IMR-90 (cell line): ENCODE measurements around the gene MEIS2. TPM values are rescaled to one million over a fixed set of nuclear protein-coding genes. Genes with fewer than 3 reads are reported as not detected.
A peak's percentile ranks its signal among the peaks of the same experiment; 100 is the strongest.

Experiments used
- ATAC-seq: fragments of 200-7000 bp; cut with Tn5 transposase; 2 replicates; pipeline ENCODE4 v1.9.1; 2020; ENCODE audit warnings: low read depth, mild to moderate bottlenecking, moderate library complexity
- BruUV-seq: library from RNA; stranded (reverse); fragments of 400-500 nt; replicated peaks from 2 replicates; lab custom pipeline; 2021; lab: Mats Ljungman, UMichigan
- CTCF ChIA-PET: fragments of 300-600 bp; formaldehyde crosslinking; extraction: SDS; loops from one replicate; lab custom pipeline; 2021; ENCODE audit warnings: antibody characterized with exemption; lab: Yijun Ruan, JAX
- POLR2A ChIA-PET: fragments of 300-600 bp; sonication (Branson Sonifier 250); formaldehyde crosslinking; loops from one replicate; lab custom pipeline; 2022; ENCODE audit warnings: antibody characterized with exemption; ENCODE audit not compliant: unreplicated experiment; lab: Charles Lee
- DNase-seq: peaks from one replicate; pipeline ENCODE4 v3.0.0; 2013
- H2AFZ ChIP-seq: replicated peaks from 2 replicates; pipeline ENCODE3; 2013; ENCODE audit warnings: low read length, mild to moderate bottlenecking; ENCODE audit not compliant: poor library complexity
- H2AK5ac ChIP-seq: 2 replicates; pipeline ENCODE4 v1.6.1; 2013; ENCODE audit warnings: low read depth, low read length, inconsistent platforms
- H2AK9ac ChIP-seq: replicated peaks from 2 replicates; pipeline ENCODE3; 2013; ENCODE audit warnings: mild to moderate bottlenecking, low read depth, low read length, moderate library complexity; ENCODE audit not compliant: poor library complexity
- H2BK120ac ChIP-seq: 2 replicates; pipeline ENCODE4 v1.6.1; 2013; ENCODE audit warnings: low read depth, low read length, inconsistent platforms
- H2BK15ac ChIP-seq: 3 replicates; pipeline ENCODE4 v1.6.1; 2013; ENCODE audit warnings: low read depth, low read length, inconsistent platforms
- H2BK20ac ChIP-seq: 2 replicates; pipeline ENCODE4 v1.6.1; 2013; ENCODE audit warnings: low read depth, mild to moderate bottlenecking, inconsistent platforms, low read length, moderate library complexity
- H2BK5ac ChIP-seq: 2 replicates; pipeline ENCODE4 v1.6.1; 2013; ENCODE audit warnings: mild to moderate bottlenecking, low read depth, low read length, inconsistent platforms; ENCODE audit not compliant: poor library complexity, severe bottlenecking
- H3K14ac ChIP-seq: replicated peaks from 2 replicates; pipeline ENCODE4 v1.6.1; 2013; ENCODE audit warnings: low read depth, low read length, inconsistent platforms
- H3K18ac ChIP-seq: 2 replicates; pipeline ENCODE4 v1.6.1; 2013; ENCODE audit warnings: low read depth, low read length, control low read depth
- H3K23ac ChIP-seq: 2 replicates; pipeline ENCODE4 v1.6.1; 2013; ENCODE audit warnings: low read depth, low read length, inconsistent platforms
- H3K27ac ChIP-seq: 2 replicates; pipeline ENCODE4 v1.5.1; 2013; ENCODE audit warnings: mild to moderate bottlenecking, control low read depth, low read length; ENCODE audit not compliant: insufficient read depth
- H3K27me3 ChIP-seq: 2 replicates; pipeline ENCODE4 v1.6.1; 2013; ENCODE audit warnings: low read length; ENCODE audit not compliant: control insufficient read depth, insufficient read depth
- H3K36me3 ChIP-seq: 2 replicates; pipeline ENCODE4 v1.6.1; 2013; ENCODE audit warnings: low read length, mixed read lengths; ENCODE audit not compliant: control insufficient read depth, insufficient read depth
- H3K4ac ChIP-seq: 2 replicates; pipeline ENCODE4 v1.6.1; 2013; ENCODE audit warnings: low read depth, low read length, inconsistent platforms
- H3K4me1 ChIP-seq: 2 replicates; pipeline ENCODE4 v1.6.1; 2013; ENCODE audit warnings: low read length, mixed read lengths; ENCODE audit not compliant: control insufficient read depth, insufficient read depth
- H3K4me2 ChIP-seq: 2 replicates; pipeline ENCODE4 v1.6.1; 2013; ENCODE audit warnings: low read depth, mild to moderate bottlenecking, control low read depth, low read length, moderate library complexity
- H3K4me3 ChIP-seq: 2 replicates; pipeline ENCODE4 v1.5.1; 2013; ENCODE audit warnings: low read depth, mild to moderate bottlenecking, control low read depth, low read length, moderate library complexity; ENCODE audit not compliant: insufficient read depth
- H3K56ac ChIP-seq: 2 replicates; pipeline ENCODE4 v1.6.1; 2013; ENCODE audit warnings: low read length, inconsistent platforms; ENCODE audit not compliant: insufficient read depth; ENCODE audit errors: extremely low read depth
- H3K79me1 ChIP-seq, 2 experiments: 2 replicates each; pipeline ENCODE4 v1.6.1; 2013; ENCODE audit warnings: low read length in 2 of 2, inconsistent platforms in 1 of 2, low read depth in 1 of 2
- H3K9ac ChIP-seq: 2 replicates; pipeline ENCODE4 v1.6.1; 2013; ENCODE audit warnings: low read depth, low read length, control low read depth
- H3K9me1 ChIP-seq: 2 replicates; pipeline ENCODE4 v1.6.1; 2013; ENCODE audit warnings: low read length, inconsistent platforms; ENCODE audit not compliant: insufficient read depth
- H3K9me3 ChIP-seq: 2 replicates; pipeline ENCODE4 v1.6.1; 2013; ENCODE audit warnings: low read length; ENCODE audit not compliant: control insufficient read depth, insufficient read depth
- H4K20me1 ChIP-seq: 2 replicates; pipeline ENCODE4 v1.6.1; 2013; ENCODE audit warnings: low read length, inconsistent platforms; ENCODE audit not compliant: insufficient read depth
- H4K5ac ChIP-seq: 2 replicates; pipeline ENCODE4 v1.6.1; 2013; ENCODE audit warnings: mild to moderate bottlenecking, low read depth, low read length, control low read depth
- H4K8ac ChIP-seq, 2 experiments: 2 replicates each; pipeline ENCODE4 v1.6.1; 2013; ENCODE audit warnings: low read depth in 2 of 2, low read length in 2 of 2, control low read depth in 1 of 2, inconsistent platforms in 1 of 2
- H4K91ac ChIP-seq: 2 replicates; pipeline ENCODE4 v1.6.1; 2013; ENCODE audit warnings: low read depth, low read length, inconsistent platforms; ENCODE audit not compliant: insufficient read depth
- BHLHE40 ChIP-seq: fragments of 150-350 bp; IDR thresholded peaks from 2 replicates; pipeline ENCODE4 v1.6.1; 2016; ENCODE audit warnings: mild to moderate bottlenecking, low read depth, low read length
- CEBPB ChIP-seq: IDR thresholded peaks from 2 replicates; pipeline ENCODE4 v1.6.1; 2012; ENCODE audit warnings: low read depth, low read length, improper control_type of control experiment
- MAFK ChIP-seq: IDR thresholded peaks from 2 replicates; pipeline ENCODE4 v1.6.1; 2012; ENCODE audit warnings: low read depth, low read length, improper control_type of control experiment
- NFE2L2 ChIP-seq: fragments of 150-350 bp; IDR thresholded peaks from 2 replicates; pipeline ENCODE4 v1.6.1; 2016; ENCODE audit warnings: low read depth, mild to moderate bottlenecking, low read length
- POLR2A ChIP-seq: IDR thresholded peaks from 2 replicates; pipeline ENCODE4 v1.6.1; 2012; ENCODE audit warnings: mild to moderate bottlenecking, low read depth, low read length
- RAD21 ChIP-seq: IDR thresholded peaks from 2 replicates; pipeline ENCODE4 v1.6.1; 2012; ENCODE audit warnings: low read length, improper control_type of control experiment
- SMC3 ChIP-seq: fragments of 150-350 bp; IDR thresholded peaks from 2 replicates; pipeline ENCODE4 v1.6.1; 2016; ENCODE audit warnings: low read depth, mild to moderate bottlenecking, antibody characterized with exemption, low read length, moderate library complexity
- WGBS, 2 experiments: methylation state at CpG; one replicate each; pipeline versions ENCODE4 v1.1.5 to v1.1.7; 2013; ENCODE audit warnings: missing lambda C conversion rate in 2 of 2; ENCODE audit not compliant: insufficient read length in 1 of 2; ENCODE audit errors: extremely low coverage in 2 of 2; 5-methylcytosine and 5-hydroxymethylcytosine counted together
- dilution Hi-C: fragments of 300-500 bp; cut with HindIII; formaldehyde crosslinking; loops from one replicate; pipeline ENCODE4 v1.14.3; 2018; ENCODE audit warnings: low sequenced_read_pairs; ENCODE audit not compliant: unreplicated experiment
- in situ Hi-C: fragments of 300-500 bp; cut with MboI; formaldehyde crosslinking; loops from 3 replicates; pipeline ENCODE4 v1.14.3; 2019; ENCODE audit warnings: low sequenced_read_pairs, inconsistent platforms, mixed read lengths
- intact Hi-C: fragments of 100-400 bp; cut with micrococcal nuclease; formaldehyde crosslinking; loops from 2 replicates; pipeline ENCODE4 v1.10.0; 2022
- polyA plus RNA-seq, 3 experiments: library from polyadenylated mRNA; depleted of rRNA; stranded (reverse); fragments of >200 nt; gene quantifications; 2 replicates each; pipeline ENCODE4 v1.2.3, GENCODE V29; 2012; ENCODE audit warnings: low replicate concordance in 1 of 3
- total RNA-seq: library from RNA; depleted of rRNA; stranded (reverse); fragments of >200 nt; gene quantifications from 2 replicates; pipeline ENCODE4 v1.2.3, GENCODE V29; 2012

The MEIS2 gene
- total and polyA plus RNA-seq, 2 of the 4 experiments (the other 2 are of a cell fraction) = 70.1 to 71.3 TPM

DNA sequence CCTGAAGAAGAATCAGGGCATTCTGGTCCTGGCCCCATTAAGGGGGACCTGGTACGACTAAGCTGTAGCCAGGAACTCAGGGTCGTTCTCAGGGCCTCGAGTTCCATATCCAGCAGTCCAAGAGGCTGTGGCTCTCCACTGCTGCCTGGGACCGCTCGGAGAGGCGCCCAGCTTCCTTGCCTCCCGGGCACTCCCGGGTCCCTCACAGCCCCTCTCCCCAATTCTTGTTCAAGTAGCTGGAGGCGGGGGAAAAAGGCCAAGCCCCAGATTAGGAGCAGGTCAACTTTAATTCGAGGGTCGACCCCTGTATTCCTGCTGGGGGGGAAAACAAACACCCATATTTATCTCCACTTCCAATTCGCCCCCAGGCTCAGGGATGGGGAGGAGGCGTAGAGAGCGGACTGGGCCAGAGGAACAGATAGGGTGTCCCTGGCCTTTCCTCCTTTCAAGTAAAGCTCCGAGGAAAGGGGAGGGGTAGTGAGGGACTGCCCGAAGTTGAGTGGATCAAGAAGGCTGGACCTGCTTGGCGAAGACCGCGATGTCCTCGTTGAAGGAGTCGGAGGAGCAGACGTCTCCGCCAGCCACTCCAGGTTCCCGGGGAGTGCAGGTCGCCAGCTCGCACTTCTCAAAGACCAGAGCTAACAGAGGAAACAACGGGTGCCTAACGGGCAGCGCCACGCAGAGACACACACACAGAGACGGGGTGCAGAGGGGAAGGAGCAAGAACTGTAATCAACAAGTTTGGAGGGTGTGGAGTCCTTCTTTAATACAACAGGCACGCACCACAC, 4.4 kb downstream of the MEIS2 start:
- 88% methylated on average over 12 of the region's 32 CpGs; no CpG with 5 or more reads in 1 of the 2 experiments for WGBS, 2 experiments
- Histone ChIP-seq H3K56ac (no peak overlapping the region), H2BK15ac (no peak overlapping the region), H2AFZ (peak overlapping the region; percentile 56), H3K4ac (no peak overlapping the region), H3K14ac (0 out of 2 replicates have a peak overlapping the region, but pooled peaks have one; percentile 3), H3K9me1 (no peaks in the 10 kb centered on the region), H4K5ac (no peak overlapping the region), H3K4me1 (peaks cover 9% of the 10 kb centered on the region), H3K79me1 (peaks cover 19 to 60% of the 10 kb centered on the region in 2 experiments), H3K4me2 (peak overlapping the region; percentile 35; the same call in 1 of the 2 replicates), H3K18ac (no peak overlapping the region), H3K27me3 (no peaks in the 10 kb centered on the region), H2AK9ac (peak overlapping the region; percentile 25), H3K9ac (no peak overlapping the region), H3K23ac (peak overlapping the region; percentile 73; the same call in 1 of the 2 replicates), H2AK5ac (peak overlapping the region; percentile 24; the same call in 1 of the 2 replicates), H3K4me3 (no peak overlapping the region), H3K36me3 (peaks cover 25% of the 10 kb centered on the region), H4K8ac (no peak overlapping the region), H3K9me3 (no peaks in the 10 kb centered on the region), H2BK5ac (no peak overlapping the region), H3K27ac (no peak overlapping the region), H2BK120ac (no peak overlapping the region), H4K91ac (no peak overlapping the region), H2BK20ac (no peak overlapping the region), H4K20me1 (peaks cover 16% of the 10 kb centered on the region; the same call in 1 of the 2 replicates)
- intact Hi-C loops = loop anchor here (10.0 kb wide), 1 partner anchor 1551 kb away; the partner anchor contains the start of gene DPH6
- BruUV-seq = no TSS peak
- no peak for DNase-seq
- TF ChIP-seq POLR2A (no peak), CEBPB (no peak), NFE2L2 (no peak), RAD21 (no peak), SMC3 (no peak), BHLHE40 (no peak), MAFK (no peak)
- in situ Hi-C loops = no loop called here
- POLR2A ChIA-PET = no interaction called here
- dilution Hi-C loops = no loop called here
- ATAC-seq = no peak
- CTCF ChIA-PET = interaction anchor here (0.6 kb wide), 1 partner anchor 29 kb away, joined by 3 read pairs; no protein-coding TSS in a partner anchor
